Activated T-helper 17 cell treated with anti-CD3 and anti-CD28 coated beads, Interleukin-2, amount 50 U/mL, for 72 hours (primary cell): ENCODE results near the gene GHITM. TPM values are rescaled to one million over a fixed set of nuclear protein-coding genes. Genes with fewer than 3 reads are reported as not detected.
A peak's percentile ranks its signal among the peaks of the same experiment; 100 is the strongest.
"Not testable (repeated sequence)": the region's sequence is repeated elsewhere in the genome, so short reads cannot be mapped to it uniquely, and the experiment has no call there.

Experiments used
- ATAC-seq: fragments of 150-1000 bp; cut with Tn5 transposase; replicated peaks from 2 replicates; pipeline ENCODE4 v1.10.0; 2021; ENCODE audit warnings: mild to moderate bottlenecking, moderate library complexity
- H3K27ac Mint-ChIP-seq: one replicate; pipeline ENCODE4 v1.8.0; 2022; ENCODE audit warnings: mixed read lengths
- H3K27me3 Mint-ChIP-seq: one replicate; pipeline ENCODE4 v1.8.0; 2022; ENCODE audit warnings: mixed read lengths
- H3K36me3 Mint-ChIP-seq: one replicate; pipeline ENCODE4 v1.8.0; 2022; ENCODE audit warnings: low read depth, mild to moderate bottlenecking, mixed read lengths
- H3K4me1 Mint-ChIP-seq: one replicate; pipeline ENCODE4 v1.8.0; 2022; ENCODE audit warnings: mixed read lengths
- H3K4me3 Mint-ChIP-seq: one replicate; pipeline ENCODE4 v1.8.0; 2022; ENCODE audit warnings: mild to moderate bottlenecking, mixed read lengths
- H3K9me3 Mint-ChIP-seq: one replicate; pipeline ENCODE4 v1.8.0; 2022; ENCODE audit warnings: mixed read lengths
- total RNA-seq, 2 donors: library from RNA; stranded (reverse); gene quantifications; one replicate each; pipeline ENCODE4 v1.2.3, GENCODE V29; 2022

Gene GHITM
- total RNA-seq, 2 donors from 2014 or later: 117 to 179 TPM

DNA sequence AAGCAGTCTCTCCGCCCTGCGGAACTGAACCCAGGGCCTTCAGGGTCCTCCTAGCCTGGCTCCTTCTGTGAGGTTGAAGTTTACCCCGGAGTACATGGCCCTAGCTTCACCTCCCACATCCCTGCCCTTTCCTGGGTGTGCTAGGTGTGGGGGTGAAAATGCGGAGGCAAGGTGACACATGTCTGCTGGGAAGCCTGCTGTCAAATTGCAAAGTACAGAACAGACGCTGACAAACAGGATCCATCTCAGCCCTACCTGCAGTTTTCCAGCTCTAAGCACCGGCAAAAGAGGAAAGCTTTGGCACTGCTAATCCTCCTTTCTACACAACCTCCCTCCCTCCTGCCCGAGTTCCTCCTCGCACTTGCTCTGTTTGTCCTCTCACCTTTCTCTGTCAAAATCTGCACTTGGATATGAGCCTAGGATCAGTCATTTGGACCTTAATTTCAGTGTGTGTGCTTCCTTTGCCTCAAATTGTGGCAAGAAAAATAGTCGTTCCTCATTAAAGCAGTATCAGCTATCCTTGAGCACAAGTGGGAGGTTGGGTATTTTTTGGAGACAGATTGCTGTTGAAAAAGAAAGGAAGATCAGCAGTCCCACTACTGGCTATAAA lies 19.9 kb downstream of the GHITM start:
- Mint-ChIP-seq H3K27me3 (peaks cover 4% of the 10 kb centered on the region), H3K27ac (no peak overlapping the region), H3K9me3 (no peaks in the 10 kb centered on the region), H3K36me3 (peaks cover 19% of the 10 kb centered on the region), H3K4me1 (peaks cover 7% of the 10 kb centered on the region), H3K4me3 (no peak overlapping the region)
- no peak for ATAC-seq

DNA sequence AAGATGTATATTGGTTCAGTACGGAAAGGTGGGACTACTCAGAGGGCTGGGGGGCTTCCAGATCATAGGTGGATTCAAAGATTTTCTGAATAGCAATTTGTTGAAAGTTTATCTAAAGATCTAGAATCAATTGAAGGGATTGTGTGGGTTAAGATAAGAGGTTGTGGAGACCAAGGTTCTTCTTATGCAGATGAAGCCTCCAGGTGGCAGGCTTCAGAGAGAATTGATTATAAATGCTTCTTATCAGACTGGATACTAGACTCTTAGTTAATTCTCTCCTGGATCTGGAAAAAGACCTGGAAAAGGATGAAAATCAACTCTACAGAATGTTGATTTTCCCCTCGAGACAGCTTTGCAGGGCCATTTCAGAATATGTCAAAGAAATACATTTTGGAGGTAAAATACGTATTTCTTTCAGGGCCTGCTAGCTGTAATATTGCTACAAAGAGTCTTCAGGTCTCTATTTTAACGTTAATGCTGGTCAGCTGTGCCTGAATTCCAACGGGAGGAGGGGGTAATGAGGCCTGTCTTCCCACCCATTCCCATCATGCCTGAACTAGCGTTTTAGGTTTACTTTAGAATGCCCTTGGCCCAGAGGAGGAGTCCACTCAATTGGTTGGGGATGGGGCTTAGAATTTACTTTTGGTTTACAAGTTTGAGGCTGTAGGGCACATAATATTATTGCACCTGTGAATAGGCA lies 21.5 kb downstream of the GHITM start:
- peaks cover 3% of the 10 kb centered on the region for H3K36me3 Mint-ChIP-seq
- H3K9me3 Mint-ChIP-seq: no peaks in the 10 kb centered on the region
- H3K27ac Mint-ChIP-seq: no peak overlapping the region
- H3K4me3 Mint-ChIP-seq: no peak overlapping the region
- no peak for ATAC-seq
- peaks cover 7% of the 10 kb centered on the region for H3K4me1 Mint-ChIP-seq
- peaks cover 4% of the 10 kb centered on the region for H3K27me3 Mint-ChIP-seq

DNA sequence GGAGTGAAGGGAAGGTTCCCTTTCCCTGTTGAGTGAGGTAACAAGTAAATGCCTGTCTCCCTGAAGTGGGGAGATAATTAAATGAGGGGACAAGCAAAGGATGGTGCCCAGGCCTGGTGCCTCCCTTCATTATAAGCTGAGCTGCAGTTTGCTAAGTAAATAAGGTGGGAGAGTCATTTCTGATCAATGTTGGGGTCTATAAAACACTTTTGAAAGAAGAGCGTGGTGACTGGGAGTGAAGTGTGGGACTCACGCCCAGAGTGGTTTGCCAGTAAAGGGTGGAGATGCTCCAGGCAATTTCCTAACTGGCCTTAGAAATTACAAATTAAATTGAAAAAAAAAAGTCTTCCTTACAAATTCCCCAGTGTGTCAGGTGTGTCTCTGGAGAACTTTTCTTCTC lies 24.7 kb downstream of the GHITM start:
- H3K27ac Mint-ChIP-seq: no peak overlapping the region
- H3K4me1 Mint-ChIP-seq: no peaks in the 10 kb centered on the region
- ATAC-seq: no peak
- H3K4me3 Mint-ChIP-seq: no peak overlapping the region
- H3K36me3 Mint-ChIP-seq: no peaks in the 10 kb centered on the region
- no peaks in the 10 kb centered on the region for H3K9me3 Mint-ChIP-seq
- H3K27me3 Mint-ChIP-seq: peaks cover 8% of the 10 kb centered on the region

DNA sequence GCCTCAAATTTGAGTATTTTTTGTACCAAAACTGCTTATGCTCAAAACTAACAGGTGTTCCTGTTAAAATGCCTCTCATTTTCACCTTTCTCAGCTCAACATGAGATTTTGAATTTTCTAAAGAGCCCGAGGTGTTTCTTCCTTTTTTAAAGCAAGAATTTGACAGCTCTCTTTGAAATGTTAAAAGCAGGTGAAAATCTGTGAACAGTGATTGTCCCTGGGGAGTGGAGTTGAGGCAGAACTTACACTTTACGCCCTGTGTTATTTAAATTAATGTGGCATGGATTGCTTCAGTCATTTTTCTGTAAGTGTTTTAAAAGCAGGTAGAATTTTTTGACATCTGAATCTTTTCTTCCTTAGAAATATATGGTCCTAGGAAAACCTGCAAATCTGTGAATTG lies 25.1 kb downstream of the GHITM start:
- H3K36me3 Mint-ChIP-seq: no peaks in the 10 kb centered on the region
- ATAC-seq: no peak
- H3K4me3 Mint-ChIP-seq: no peak overlapping the region
- peaks cover 8% of the 10 kb centered on the region for H3K27me3 Mint-ChIP-seq
- H3K9me3 Mint-ChIP-seq: no peaks in the 10 kb centered on the region
- H3K27ac Mint-ChIP-seq: no peak overlapping the region
- H3K4me1 Mint-ChIP-seq: no peaks in the 10 kb centered on the region

DNA sequence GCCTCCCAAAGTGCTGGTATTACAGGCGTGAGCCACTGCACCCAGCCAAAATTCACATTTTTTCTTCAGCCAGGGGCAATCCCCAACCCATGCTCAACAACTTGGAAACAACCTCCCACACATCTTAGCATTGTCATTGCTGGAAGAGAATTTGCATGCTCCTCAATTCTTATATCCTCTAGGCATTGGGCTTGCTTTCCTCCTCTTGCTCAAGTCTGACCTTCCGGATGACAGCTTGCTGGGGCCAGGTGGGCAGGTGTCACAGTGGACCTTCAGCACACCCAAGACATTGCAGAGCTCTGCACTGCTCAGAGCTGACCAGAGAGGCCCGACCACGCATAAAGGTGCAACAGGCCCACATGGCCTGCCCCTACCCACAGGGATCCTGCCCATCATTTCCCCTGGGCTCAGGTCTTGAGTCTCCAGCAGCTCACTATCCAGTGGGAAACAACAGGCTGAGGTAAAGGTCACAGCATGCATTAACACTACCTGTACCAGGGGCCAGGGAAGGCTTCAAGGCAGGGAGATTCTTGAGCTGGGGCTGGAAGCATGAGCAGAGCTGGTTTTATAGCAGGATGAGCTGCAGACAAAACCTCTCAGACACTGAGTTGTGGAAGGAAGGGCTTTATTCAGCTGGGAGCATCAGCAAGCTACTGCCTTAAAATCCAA lies 27.4 kb downstream of the GHITM start:
- Mint-ChIP-seq H3K4me3 (no peak overlapping the region), H3K27me3 (peaks cover 8% of the 10 kb centered on the region), H3K36me3 (no peaks in the 10 kb centered on the region), H3K4me1 (no peaks in the 10 kb centered on the region), H3K9me3 (no peaks in the 10 kb centered on the region), H3K27ac (no peak overlapping the region)
- ATAC-seq: peak; percentile 28

DNA sequence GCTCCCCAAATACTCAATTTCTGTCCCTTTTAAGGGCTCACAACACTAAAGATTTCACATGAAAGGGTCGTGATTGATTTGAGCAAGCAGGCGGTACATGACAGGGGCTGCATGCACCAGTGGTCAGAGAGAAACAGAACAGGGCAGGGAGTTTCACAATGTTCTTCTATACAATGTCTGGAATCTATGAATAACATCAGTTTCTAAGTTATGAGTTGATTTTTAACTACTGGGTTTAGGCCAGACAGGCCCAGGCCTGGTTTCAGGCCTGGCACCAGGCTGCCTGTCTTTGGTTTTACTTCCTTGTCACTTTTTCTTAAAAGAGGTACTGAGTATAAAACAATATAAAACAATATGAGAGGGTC lies 28.0 kb downstream of the GHITM start:
- H3K27me3 Mint-ChIP-seq: not testable (repeated sequence)

DNA sequence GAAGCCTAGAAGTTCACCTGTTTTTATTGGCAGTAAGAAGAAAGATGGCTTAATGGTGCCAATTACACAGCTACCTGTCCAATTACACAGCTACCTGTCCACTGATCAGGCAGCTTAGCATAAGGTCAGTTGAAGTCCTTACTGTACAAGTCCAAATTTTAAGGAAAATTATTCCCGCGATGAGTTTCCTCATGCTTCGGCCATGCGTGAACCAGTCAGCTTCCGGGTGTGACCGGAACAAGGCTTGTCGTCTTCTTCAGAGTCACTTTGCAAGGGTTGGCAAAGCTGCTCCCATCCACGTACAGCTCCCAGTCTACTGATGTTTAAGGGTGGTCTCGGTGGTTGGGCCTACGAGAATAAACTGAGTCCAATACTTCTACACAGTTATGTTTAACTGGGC lies 29.1 kb downstream of the GHITM start:
- not testable (repeated sequence) for H3K36me3 Mint-ChIP-seq, H3K27ac Mint-ChIP-seq, H3K9me3 Mint-ChIP-seq, ATAC-seq, H3K27me3 Mint-ChIP-seq, H3K4me1 Mint-ChIP-seq, H3K4me3 Mint-ChIP-seq

More for the DNA sequence above, 28.0 kb downstream of the GHITM start:
- not testable (repeated sequence) for H3K9me3 Mint-ChIP-seq, H3K27ac Mint-ChIP-seq, H3K36me3 Mint-ChIP-seq, H3K4me3 Mint-ChIP-seq, H3K4me1 Mint-ChIP-seq, ATAC-seq

DNA sequence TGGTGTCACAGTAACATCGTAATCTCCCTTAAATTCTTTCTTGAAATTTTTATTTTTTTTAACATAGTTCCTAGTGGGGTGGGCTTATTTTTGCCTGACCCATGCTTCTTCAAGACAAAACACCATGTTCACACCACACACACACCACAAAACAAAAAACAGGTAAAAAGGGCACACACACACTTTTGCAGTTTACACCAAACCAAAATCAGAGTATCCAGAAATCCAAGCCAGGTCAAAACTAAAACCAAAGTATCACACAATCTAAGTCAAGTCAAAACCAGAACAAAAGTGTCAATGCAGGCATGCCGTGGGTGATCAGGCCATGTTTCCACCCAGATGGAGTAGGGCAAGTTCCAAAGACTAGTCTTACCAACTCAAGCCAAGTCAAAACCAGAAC lies 31.9 kb downstream of the GHITM start:
- not testable (repeated sequence) for H3K27ac Mint-ChIP-seq, H3K4me3 Mint-ChIP-seq, ATAC-seq, H3K36me3 Mint-ChIP-seq, H3K4me1 Mint-ChIP-seq, H3K27me3 Mint-ChIP-seq, H3K9me3 Mint-ChIP-seq

DNA sequence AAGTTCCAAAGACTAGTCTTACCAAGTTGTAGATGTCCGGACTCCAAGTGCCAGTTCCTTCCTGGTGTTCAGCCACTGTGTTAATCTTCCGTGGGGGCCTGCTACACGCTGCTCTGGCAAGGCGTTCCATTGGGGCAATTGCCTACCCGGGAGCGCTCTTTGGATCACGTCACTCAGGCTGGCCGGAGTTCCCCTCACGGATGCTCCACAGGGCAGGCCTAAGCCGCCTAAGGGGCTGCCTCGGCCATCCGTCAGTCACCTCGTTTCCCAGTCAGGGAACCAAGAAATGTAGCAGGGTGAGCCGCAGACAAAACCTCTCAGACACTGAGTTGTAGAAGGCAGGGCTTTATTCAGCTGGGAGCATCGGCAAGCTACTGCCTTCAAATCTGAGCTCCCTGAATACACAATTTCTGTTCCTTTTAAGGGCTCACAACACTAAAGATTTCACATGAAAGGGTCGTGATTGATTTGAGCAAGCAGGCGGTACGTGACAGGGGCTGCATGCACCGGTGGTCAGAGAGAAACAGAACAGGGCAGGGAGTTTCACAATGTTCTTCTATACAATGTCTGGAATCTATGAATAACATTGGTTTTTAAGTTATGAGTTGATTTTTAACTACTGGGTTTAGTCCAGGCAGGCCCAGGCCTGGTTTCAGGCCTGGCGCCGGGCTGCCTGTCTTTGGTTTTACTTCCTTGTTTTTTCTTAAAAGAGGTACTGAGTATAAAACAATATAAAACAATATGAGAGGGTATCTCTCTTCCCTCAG lies 32.6 kb downstream of the GHITM start:
- not testable (repeated sequence) for ATAC-seq, H3K36me3 Mint-ChIP-seq, H3K9me3 Mint-ChIP-seq

DNA sequence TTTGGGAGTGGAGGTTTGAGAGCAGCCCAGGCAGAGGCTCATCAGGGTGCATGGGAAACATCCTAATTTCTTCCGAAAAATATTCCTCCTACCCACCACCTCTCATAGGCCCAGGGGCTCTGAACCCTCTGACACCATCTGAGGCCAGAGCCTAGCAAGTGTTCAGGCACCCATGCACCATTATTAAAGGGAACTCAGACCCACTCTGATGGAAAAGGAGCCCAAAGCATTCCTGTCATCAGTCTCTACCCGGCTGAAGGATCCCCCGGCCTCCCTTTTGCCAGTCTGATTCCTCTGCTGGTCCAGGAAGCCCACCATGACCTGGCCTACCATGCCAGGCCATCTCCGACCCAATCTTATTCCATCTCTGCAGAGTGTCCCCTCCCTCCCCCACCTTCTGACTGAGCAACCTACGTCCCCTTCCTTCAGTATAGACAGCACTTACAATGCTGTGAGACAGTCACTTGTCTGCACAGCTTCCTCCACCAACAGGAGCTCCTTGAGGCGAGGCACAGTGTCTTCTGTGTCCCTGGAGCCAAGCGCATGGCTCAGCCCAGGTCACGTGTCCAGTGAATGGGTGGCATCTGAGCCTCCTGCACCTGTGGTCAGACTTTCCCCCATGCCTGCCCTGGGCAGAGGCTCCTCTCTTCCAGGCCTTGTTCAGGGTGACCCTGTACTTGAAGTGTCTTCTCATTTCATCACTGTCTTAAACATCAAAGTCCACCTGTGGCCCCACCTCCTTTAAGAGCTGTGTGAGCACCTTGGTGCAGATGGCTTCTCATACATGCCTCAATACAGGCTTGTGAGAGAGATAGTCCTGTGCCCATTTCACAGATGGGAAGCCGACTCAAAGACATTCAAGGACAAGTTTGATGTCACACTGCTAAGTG lies 33.4 kb downstream of the GHITM start:
- no peak for ATAC-seq
- Mint-ChIP-seq H3K4me1 (peaks cover 5% of the 10 kb centered on the region), H3K9me3 (no peaks in the 10 kb centered on the region), H3K27me3 (no peaks in the 10 kb centered on the region), H3K27ac (no peak overlapping the region), H3K4me3 (no peak overlapping the region), H3K36me3 (no peaks in the 10 kb centered on the region)

More for the DNA sequence above, 32.6 kb downstream of the GHITM start:
- not testable (repeated sequence) for H3K4me3 Mint-ChIP-seq, H3K4me1 Mint-ChIP-seq, H3K27me3 Mint-ChIP-seq, H3K27ac Mint-ChIP-seq

DNA sequence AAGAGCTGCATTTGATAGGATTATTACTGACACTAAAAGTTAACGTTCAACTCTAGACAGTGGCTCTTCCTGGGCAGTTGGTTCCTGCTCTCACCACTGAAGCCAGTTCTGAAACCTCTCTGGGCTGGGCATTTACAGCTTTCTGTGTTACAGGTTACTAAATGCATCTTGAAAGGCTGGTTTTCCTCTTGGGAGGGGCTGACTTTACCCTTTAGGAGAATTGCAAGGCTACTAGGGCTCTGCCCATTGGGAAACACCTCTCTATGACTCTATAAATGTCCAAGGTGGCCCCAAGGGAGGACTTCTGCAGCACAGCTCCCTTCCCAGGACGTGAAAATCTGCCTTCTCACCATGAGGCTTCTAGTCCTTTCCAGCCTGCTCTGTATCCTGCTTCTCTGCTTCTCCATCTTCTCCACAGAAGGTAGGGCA lies 34.2 kb downstream of the GHITM start, which contains the start of gene GPR15LG:
TSS of gene GPR15LG (plus strand) at position 301 of the 429 bp plus-strand sequence. CDS start at position 352, 51 bp downstream.
- Mint-ChIP-seq H3K9me3 (no peaks in the 10 kb centered on the region), H3K36me3 (no peaks in the 10 kb centered on the region), H3K4me3 (no peak within 1 kb of the TSS), H3K27me3 (no peaks in the 10 kb centered on the region), H3K27ac (no peak within 1 kb of the TSS), H3K4me1 (peaks cover 5% of the 10 kb centered on the region)
- ATAC-seq: no peak

DNA sequence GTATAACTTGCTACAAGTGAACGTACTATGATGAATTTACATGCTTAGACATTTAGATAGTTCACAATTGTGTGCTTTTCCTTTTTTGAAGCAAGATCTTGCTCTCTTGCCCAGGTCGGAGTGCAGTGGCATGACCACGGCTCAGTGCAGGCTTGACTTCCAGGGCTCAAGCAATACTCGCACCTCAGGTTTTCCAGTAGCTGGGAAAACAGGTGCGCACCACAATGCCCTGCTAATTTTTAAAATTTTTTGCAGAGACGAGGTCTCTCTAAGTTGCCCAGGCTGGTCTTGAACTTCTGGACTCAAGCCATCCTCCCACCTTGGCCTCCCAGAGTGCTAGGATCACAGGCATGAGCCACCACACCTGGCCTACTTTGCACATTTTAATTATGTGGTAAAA lies 36.1 kb downstream of the GHITM start:
- H3K36me3 Mint-ChIP-seq: no peaks in the 10 kb centered on the region
- H3K4me1 Mint-ChIP-seq: peaks cover 5% of the 10 kb centered on the region
- no peak overlapping the region for H3K4me3 Mint-ChIP-seq
- no peak for ATAC-seq
- H3K27me3 Mint-ChIP-seq: no peaks in the 10 kb centered on the region
- no peaks in the 10 kb centered on the region for H3K9me3 Mint-ChIP-seq
- no peak overlapping the region for H3K27ac Mint-ChIP-seq

DNA sequence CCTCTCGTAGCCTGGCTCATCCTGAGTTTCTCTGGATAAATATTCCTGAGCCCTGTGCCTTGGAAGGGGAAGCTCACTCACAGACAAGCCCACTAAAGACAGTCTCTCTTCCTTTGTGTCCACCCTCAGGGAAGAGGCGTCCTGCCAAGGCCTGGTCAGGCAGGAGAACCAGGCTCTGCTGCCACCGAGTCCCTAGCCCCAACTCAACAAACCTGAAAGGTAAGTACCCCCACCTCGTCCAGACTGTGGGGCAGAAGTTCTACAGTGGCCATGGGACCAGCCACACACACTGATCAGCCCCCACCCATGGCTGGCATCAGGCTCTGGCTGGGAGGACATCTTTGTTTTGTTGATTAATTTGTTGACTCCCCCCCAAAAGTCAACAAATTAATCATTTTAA lies 37.0 kb downstream of the GHITM start:
- Mint-ChIP-seq H3K9me3 (no peaks in the 10 kb centered on the region), H3K4me1 (peaks cover 5% of the 10 kb centered on the region), H3K27ac (peak overlapping the region; percentile 84), H3K4me3 (no peak overlapping the region), H3K27me3 (no peaks in the 10 kb centered on the region), H3K36me3 (no peaks in the 10 kb centered on the region)
- ATAC-seq: no peak
